ENCODE measurements around the gene TMEM101.
"Not testable (repeated sequence)": the region's sequence is repeated elsewhere in the genome, so short reads cannot be mapped to it uniquely, and the experiment has no call there.

Gene TMEM101

DNA sequence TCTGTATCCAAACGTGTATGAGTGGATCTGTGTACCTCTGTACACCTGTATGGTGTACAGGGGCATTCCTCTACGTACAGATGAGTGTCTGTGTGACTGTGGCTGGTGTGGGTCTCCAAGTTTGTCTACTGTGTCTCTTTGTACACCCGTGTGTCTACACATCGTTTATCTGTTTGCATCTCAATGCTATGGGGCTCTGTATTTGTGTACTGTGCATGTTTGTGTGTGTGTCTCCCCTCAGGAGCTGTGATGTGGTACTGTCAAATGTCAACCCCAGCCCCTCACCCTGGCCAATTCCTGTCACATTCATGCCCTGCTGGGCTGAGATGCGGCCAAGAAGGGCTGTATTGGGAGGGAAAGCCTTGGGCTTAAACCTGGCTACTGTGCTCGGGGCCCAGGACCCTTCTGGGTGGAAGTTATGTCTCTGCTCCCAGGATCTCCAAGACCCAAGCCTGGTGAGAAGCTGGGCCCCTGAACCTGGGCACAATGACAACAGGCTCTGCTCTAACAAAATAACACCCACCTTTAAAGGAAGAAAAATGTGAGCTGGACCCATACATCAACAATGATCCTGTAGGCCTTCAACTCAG is 13.8 kb downstream of the TMEM101 start:
- no peak for DNase-seq (ENCODE audit: low read depth in 1 of 2, low spot score in 1 of 2)

DNA sequence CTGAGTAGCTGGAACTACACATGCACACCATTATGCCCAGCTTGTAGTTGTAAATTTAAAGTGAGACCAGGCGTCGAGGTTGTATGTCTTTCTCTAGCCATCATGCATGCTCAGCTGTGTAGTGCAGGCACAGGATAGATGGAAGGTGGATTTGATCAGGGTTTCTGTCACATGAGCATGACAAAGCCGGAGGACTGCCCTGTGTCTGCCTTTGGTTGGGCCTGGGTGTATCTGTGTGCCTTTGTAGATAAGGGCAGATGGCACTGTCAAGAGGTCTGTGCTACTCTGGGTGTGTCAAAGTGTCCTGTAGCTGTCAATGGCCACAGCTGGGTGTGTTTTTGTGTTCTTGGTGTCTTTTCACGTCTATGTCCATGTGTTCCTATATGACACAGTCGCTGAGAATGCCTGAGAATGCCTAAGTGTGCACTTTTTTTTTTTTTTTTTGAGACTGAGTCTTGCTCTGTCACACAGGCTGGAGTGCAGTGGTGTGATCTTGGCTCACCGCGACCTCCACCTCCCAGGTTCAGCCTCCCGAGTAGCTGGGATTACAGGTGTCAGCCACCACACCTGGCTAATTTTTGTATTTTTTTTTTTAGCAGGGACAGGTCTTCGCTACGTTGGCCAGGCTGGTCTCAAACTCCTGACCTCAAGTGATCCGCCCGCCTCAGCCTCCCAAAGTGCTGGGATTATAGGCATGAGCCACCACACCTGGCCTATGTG is 14.5 kb downstream of the TMEM101 start:
- no peak for DNase-seq (ENCODE audit: low read depth in 1 of 2, low spot score in 1 of 2)

DNA sequence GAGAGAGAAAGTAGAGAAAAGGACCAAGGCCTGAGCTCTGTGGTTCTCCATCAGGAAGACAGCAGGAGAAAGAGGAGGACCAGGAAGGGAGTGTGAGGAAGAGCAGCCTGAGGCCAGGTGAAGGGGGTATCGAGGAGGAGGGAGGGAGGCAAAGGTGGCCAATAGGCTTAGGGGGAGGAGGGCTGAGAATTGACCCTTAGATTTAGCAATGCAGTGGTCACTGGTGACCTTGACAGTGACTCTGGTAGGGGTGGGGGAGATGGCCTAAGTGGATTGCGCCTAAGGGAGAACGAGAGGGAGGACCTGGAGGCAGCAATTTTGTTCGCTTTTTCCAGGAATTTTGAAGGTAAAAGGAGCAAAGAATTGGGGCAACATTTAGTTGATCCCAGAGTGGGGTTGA is 15.7 kb downstream of the TMEM101 start:
- no peak for DNase-seq (ENCODE audit: low read depth in 1 of 2, low spot score in 1 of 2)

DNA sequence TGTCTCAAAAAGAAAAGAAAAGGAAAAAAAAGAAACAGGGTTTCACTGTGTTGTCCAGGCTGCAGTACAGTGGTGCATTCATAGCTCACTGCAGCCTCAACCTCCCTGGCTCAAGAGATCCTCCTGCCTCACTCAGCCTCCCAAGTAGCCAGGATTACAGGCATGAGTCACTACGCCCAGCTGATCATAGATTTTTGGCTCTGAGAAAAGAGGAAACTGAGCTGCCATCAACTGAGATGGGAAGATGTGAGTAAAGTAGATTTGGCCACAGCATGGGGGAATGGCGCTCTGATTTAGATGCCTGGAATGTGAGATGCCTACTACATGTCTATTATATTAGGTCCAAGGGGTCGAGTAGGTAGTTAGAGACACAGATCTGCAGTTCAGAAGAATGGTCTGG is 16.2 kb downstream of the TMEM101 start:
- no peak for DNase-seq (ENCODE audit: low read depth in 1 of 2, low spot score in 1 of 2)

DNA sequence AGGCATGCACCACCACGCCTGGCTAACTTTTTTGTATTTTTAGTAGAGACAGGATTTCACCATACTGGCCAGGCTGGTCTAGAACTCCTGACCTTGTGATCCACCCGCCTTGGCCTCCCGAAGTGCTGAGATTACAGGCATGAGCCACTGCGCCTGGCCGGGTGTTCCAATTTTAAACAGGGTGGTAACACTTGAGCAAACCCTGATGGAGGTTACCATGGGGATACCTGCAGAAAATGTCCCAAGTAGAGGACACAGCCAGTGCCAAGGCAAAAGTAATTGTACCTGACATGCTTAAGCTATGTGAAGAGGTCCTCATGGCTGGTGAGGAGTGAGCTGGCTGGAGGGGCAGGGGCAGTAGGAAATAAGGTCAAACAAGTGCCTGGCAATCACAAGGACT is 17.6 kb downstream of the TMEM101 start:
- DNase-seq (ENCODE audit: low read depth in 1 of 2, low spot score in 1 of 2), result not testable (repeated sequence)

DNA sequence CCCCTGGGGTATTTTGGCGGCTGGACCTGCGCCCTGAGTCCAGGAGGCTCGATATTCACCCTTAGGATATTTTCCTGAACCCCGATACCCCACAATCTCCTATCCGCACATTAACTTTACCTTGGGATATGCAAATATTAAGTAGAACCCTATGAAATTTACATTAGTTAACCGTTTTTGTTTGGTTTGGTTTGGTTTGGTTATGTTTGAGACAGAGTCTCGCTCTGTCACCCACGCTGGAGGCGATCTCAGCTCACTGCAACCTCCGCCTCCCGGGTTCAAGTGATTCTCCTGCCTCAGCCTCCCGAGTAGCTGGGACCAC is 19.7 kb downstream of the TMEM101 start:
- DNase-seq (ENCODE audit: low read depth in 1 of 2, low spot score in 1 of 2), result no peak

DNA sequence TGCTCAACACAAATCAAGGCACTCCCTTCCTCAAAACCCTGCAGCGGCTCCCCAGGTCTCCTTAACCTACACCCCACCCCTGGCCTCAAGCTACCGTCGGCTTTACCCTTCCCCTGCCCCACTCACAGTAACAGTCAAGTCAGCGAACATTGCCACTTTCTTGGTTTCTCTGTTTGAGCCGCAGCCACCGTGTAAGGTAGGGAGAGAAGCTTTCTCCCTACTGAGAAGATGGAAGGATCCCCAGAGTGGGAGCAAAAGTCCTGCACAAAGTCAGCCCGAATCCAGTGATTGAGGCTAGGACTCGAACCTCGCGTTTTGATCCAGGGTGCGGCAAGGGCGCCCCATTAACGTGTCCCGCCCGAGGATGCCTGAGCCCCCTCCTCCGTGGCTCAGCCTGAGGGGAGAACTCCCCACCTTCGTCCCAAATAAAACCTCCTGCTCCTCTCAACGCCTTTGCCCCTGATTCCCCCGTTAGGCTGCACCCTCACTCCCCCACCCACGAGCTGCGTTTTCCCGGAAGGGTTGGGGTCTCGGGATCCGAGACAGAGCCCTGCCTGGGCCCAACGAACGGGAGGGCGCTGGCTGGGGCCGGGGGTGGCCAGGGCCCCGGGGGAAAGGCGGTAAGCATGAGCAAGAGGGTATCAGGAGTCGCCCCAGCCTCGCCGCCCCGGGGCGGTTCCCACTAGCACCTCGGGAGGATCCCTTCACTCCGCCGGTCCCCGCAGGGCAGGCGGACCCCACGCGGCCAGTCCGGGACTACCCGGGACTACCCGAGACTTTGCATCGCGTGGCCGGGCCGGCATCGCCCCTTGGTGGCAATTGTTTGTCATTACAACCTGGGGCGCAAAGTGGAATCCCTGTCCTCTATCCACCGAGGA is 20.3 kb downstream of the TMEM101 start:
- peak; percentile 46 to 55 for DNase-seq (ENCODE audit: low read depth in 1 of 2, low spot score in 1 of 2)

DNA sequence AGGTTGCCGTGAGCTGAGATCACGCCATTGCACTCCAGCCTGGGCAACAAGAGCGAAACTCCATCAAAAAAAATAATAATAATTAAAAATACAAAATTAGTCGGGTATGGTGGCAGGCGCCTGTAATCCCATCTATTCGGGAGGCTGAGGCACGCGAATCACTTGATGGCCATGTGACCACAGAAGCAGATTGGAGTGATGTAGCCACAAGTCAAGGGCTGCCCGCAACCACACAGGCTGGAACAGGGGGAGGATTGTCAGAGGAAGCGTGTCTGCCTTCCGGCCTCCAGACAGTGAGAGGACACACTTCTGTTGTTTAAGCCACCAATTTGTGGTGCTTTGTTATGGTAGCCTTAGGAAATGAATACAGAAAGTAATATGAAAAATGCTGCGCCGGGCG is 22.1 kb downstream of the TMEM101 start:
- no peak for DNase-seq (ENCODE audit: low read depth in 1 of 2, low spot score in 1 of 2)

DNA sequence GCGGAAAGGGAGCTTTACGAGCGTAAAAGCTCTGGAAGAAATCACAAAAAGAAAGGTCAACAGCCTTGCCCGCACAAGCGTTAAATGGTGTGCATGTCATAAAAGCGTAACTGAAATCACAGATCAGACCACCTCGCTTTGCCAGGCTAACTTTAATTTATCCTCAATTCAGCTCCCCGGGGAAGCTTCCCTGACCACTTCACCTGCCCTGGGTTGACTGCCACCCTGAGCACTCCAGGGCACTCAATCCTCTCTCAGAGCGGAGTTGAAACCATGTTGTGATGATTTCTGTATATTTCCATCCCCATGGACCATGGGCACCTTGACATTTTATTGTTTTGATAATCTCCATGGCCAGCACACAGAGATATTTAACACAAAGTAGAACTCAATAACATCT is 26.5 kb downstream of the TMEM101 start:
- DNase-seq (ENCODE audit: low read depth in 1 of 2, low spot score in 1 of 2), result no peak

DNA sequence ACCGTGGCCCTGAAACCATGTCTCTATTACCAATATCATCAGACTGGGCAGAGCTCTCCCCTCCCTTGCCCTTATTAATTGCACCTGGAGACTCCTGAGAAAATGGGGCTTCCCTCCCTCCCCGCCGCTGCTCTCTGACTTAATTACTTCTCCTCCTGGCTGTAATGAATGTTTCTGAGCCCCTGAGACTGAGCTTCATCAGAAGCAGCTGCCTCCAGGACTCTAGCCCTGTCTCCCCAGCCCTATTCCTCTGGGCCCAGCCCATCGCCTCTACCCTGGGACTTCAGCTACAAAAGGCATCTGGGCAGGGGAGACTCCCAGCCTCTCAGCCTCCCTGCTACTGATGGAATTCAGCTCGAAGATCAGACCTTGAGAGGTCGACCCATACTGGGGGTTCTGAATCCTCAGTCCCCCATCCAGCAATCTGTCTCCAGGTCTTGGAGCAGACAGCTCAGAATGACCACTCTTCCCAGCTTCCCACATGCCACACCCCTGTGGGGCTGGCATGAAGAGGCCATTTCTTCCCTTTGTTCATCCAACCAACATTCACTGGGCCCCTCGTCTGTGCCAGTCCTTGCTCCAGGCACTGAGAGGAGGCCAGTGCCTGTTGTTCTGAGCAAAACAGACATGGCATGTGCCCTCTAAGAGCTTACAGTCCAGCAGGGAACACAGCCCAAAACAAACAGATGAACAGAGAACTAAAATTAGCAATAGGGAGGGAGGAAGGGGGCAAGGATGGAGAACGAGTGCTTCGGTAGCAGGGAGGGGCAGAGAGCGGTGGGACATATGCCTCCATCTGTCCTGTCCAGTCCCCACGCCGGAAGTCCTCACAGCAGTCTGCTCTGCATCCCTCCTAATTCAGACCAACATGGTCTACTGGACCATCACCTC is 27.4 kb downstream of the TMEM101 start:
- no peak for DNase-seq (ENCODE audit: low read depth in 1 of 2, low spot score in 1 of 2)

DNA sequence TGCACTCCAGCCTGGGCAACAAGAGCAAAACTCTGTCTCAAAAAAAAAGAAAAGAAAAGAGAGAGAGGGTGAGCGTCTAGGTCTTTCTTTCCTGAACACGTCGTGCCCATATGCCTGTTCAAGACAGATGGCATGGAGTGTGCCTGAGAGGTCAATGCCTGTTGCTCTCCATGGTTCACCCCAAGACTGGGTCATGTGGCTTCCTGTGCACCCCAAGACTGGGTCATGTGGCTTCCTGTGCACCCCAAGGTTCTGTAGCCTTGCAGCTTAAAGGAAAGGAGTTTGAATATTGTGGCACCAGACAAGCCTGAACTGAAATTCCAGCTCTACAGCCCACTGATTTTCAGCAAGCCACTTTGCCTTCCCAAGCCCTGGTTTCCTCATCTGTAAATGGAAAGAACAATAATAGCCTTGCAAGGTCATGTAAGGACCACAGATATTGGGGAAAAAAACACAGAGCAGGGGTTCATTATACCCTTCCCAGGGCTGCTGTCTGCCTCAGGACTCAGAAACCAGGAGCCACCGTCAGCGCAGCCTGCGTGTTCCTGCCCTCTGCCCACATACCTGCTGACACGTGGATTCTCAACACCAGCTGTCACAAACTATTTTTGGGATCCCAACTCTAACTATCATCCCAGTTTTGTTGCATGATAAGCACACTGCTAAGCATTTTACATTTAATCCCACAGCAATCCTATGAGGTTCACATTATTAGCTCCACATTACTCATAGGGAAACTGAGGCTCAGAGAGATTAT is 28.4 kb downstream of the TMEM101 start:
- DNase-seq (ENCODE audit: low read depth in 1 of 2, low spot score in 1 of 2), result no peak

DNA sequence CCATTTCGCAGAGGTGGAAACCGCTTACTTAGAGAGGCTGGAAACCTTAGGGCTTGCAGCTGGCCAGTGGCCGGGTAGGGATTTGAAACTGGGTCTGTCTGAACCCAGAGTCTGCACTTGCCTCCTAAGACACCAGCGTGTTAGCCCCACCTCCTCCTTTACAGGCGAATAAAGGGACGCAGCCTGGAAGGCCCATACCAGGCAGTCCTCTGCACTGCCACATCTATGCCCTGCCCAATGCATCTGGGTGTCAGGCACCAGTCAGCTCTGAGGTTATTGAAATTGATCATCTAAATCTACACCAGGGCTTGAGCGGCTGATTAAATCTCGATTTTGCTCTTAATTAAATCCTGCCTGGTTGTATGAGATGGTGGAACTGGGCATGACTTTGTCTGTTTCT is 30.2 kb downstream of the TMEM101 start:
- no peak for DNase-seq (ENCODE audit: low read depth in 1 of 2, low spot score in 1 of 2)

DNA sequence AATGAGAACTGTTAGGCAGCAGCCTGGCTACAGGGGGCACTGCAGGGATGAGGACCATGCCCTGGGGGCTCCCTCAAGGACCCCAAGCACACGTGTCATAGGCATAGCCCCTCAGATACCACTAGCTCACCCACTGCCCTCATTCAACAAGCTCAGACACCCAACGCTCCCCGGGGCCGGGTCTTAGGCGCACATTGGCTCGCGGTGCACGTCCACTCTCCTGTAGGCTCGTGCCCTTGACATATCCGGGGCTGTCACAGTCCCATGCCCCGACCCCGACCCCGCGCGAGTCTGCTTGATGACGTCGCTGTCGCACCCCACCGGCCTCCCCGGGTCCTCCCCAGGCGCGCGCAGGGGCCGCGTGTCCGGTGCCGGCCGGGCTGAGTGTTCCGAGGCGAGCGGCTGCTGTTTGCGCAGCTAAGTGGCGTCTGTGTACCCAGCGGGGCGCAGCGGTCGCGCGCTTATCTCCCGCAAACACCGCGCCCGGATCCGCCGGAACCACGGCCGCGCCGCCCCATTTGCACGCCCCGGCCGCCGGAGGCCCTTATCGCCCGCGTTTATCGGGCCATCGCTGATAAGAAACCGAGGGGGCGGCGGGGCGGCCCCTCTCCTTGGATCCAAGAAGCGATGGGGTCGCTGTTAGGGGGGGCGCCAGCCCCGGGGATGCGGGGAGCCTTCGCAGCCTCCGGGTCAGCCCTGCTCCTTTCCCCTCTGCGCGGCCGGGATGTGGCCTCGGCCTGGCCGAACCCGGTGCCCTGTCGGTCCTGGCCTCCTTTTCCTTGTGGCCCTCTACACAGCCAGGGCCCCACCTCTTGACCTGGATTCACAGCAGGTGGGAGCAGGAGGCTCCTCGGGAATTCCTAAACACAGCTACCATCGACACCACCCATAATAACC is 31.0 kb downstream of the TMEM101 start:
- no peak for DNase-seq (ENCODE audit: low read depth in 1 of 2, low spot score in 1 of 2)

DNA sequence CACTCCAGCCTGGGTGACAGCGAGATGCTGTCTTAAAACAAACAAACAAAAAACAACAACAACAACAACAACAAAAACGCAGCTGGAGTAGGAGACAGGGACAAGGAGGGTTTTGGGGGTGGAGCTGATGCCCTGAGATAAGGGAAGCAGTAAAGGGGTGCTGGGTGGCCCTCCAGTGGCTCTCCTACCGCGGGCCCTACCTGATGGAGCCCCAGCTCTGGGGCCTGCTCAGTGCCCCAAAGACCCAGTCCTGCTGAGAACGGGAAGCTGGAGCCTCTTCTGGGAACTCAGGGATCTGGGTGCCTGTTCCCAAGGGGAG is 31.6 kb downstream of the TMEM101 start:
- no peak for DNase-seq (ENCODE audit: low read depth in 1 of 2, low spot score in 1 of 2)

DNA sequence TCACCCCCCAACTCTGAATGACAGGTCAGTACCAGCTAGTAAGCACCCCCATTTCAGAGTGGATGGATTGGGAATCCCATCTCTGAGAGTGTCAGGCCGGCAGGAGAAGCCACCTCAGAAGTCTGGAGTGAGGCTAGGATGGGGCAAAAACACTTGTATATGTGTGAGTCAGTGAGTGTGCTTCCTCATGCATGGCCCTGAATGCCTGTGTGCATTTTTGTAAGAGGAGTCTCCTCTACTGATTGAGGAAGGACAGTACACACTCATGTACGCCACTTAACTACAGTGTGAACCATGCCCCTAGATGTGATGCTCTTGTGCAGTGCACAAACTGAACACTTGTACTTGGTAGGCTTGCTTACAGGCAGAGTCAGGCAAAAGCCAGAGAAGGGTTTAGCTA is 32.6 kb downstream of the TMEM101 start:
- no peak for DNase-seq (ENCODE audit: low read depth in 1 of 2, low spot score in 1 of 2)

DNA sequence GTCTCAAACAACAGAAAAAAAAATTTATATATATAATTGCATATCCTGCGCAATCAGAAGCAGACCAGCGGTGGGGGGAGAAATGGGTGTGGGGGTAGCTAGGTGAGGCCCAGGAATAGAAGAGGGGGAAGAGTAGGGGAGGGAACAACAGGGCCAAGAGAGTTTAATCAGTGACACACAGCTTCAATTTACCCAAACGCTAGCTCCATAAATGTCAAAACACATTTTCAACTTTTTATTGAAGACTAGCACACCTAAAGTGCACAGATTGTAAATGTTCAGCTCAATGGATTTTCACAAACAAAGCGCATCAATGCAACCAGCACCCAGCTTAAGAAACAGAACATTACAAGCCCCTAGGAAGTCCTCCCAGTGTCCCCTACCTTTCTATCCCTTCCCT is 35.1 kb downstream of the TMEM101 start:
- no peak for DNase-seq (ENCODE audit: low read depth in 1 of 2, low spot score in 1 of 2)

DNA sequence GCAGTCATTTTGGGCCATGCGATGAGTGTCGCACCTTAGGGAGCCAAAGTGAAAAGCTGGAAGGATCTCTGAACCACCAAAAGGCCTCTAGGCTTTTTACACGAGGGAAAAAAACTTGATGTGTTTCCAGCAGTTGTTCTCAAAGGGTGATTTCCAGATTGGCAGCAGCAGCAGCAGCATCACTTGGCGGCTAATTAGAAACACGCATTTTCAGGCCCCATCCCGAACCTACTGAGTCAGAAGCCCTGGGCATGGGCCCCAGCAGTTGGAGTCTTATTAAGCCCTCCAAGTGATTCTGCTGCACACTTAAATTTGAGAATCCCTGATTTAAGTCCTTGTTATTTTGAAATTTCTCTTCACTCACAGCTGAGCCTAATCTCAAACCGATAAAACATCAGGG is 35.8 kb downstream of the TMEM101 start:
- no peak for DNase-seq (ENCODE audit: low read depth in 1 of 2, low spot score in 1 of 2)

DNA sequence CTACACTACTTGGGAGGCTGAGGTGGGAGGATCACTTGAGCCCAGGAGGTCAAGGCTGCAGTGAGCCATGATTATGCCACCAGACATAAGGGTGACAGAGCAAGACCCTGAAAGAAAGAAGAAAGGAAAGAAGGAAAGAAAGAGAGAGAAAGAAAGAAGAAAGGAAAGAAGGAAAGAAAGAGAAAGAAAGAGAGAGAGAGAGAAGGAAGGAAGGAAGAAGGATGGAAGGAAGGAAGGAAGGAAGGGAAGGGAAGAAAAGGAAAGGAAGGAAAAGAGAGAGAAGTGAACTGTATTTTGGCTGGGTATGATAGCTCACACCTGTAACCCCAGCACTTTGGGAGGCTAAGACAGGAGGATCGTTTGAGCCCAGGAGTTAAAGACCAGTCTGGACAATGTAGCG is 36.7 kb downstream of the TMEM101 start:
- DNase-seq (ENCODE audit: low read depth in 1 of 2, low spot score in 1 of 2), result no peak

DNA sequence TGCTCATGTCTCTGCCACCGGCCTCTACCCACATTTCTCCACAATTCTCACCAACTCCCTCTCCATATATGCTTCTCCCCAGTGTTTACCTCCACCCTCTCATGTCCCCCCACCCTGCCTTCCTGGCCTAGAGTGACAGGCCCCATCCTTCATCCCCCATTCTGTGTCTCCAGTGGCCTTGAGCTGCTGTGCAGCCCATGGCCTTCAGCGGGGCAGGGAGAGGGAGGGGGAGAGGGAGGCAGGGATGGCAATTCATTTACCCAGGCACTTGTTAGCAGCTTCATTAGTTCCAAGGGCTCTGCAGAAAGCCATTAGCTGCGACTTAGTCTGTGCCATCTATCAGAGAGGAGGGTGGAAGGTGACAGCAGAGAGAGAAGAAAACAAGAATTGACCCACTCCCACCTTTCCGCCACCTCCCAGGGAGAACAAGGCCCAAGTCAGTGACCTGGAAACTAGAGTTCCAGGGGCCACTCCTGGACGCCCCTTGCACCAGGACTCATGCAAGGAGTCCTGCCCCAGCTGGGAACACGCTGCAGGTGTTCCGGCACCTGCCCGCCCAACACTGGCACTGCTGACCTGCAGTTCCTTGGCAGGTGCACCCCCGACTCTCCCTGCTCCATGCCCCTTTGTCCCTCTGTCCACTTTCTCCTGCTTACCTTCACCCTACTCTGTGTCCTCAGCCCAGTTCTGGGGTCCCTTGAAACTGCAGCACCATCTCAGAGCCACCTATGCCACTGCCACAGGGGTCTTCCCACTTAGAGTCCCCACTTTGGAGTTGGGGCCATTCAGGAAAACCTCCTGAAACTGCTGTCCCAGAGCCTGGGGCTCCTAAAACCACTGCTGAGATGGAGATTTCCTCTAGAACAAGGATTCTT is 37.6 kb downstream of the TMEM101 start:
- no peak for DNase-seq (ENCODE audit: low read depth in 1 of 2, low spot score in 1 of 2)
